SK-N-MC (cell line): Measurements from ENCODE around the gene KLK2.

Experiments
- EZH2 ChIP-seq: fragments of 200-600 bp; sonication (generic); IDR thresholded peaks from one replicate; pipeline ENCODE4 v1.6.1; 2017; ENCODE audit warnings: antibody characterized with exemption
- POLR2AphosphoS5 ChIP-seq: IDR thresholded peaks from 2 replicates; pipeline ENCODE4 v1.6.1; 2012; ENCODE audit warnings: mild to moderate bottlenecking, low read depth, low read length, borderline replicate concordance

GRCh38 chr19:50857366-50857765 is 15.9 kb upstream of the KLK2 start:
- TF ChIP-seq EZH2 (no peak), POLR2AphosphoS5 (no peak)
